Panc1 (cell line): ENCODE results near the gene TBC1D23. TPM values are rescaled to one million over a fixed set of nuclear protein-coding genes. Genes with fewer than 3 reads are reported as not detected.

Experiments
- ATAC-seq: fragments of 200-7000 bp; cut with Tn5 transposase; 2 replicates; pipeline ENCODE4 v1.9.1; 2020; ENCODE audit warnings: mild to moderate bottlenecking, moderate library complexity
- BruUV-seq: library from RNA; stranded (reverse); fragments of 400-500 nt; replicated peaks from 2 replicates; lab custom pipeline; 2021; lab: Mats Ljungman, UMichigan
- CTCF ChIA-PET: fragments of 300-600 bp; sonication (Branson Sonifier 250); formaldehyde crosslinking; loops from one replicate; lab custom pipeline; 2022; ENCODE audit warnings: antibody characterized with exemption; lab: Charles Lee
- POLR2A ChIA-PET: fragments of 300-600 bp; sonication (Branson Sonifier 250); formaldehyde crosslinking; loops from one replicate; lab custom pipeline; 2022; ENCODE audit warnings: antibody characterized with exemption; lab: Charles Lee
- DNase-seq: peaks from one replicate; pipeline ENCODE4 v3.0.0-alpha.2; 2010; ENCODE audit warnings: low read depth, low spot score
- H3K27ac ChIP-seq: 2 replicates; pipeline ENCODE4 v1.5.1; 2011; ENCODE audit warnings: mild to moderate bottlenecking, low read length, inconsistent platforms
- H3K27me3 ChIP-seq: fragments of 200-500 bp; sonication (Bioruptor generic); 2 replicates; pipeline ENCODE4 v1.6.0; 2014; ENCODE audit warnings: low read length, inconsistent platforms; ENCODE audit not compliant: control insufficient read depth, insufficient read depth
- H3K36me3 ChIP-seq: fragments of 200-500 bp; sonication (Bioruptor generic); 2 replicates; pipeline ENCODE4 v1.5.1; 2014; ENCODE audit warnings: inconsistent platforms, mild to moderate bottlenecking, low read length, moderate library complexity; ENCODE audit not compliant: control insufficient read depth, insufficient read depth
- H3K4me1 ChIP-seq: 2 replicates; pipeline ENCODE4 v1.5.1; 2011; ENCODE audit warnings: inconsistent platforms, mild to moderate bottlenecking, low read length, moderate library complexity; ENCODE audit not compliant: control insufficient read depth, insufficient read depth
- H3K4me3 ChIP-seq, 2 experiments: 2 replicates each; pipeline ENCODE4 v1.5.1; 2011 to 2012; ENCODE audit warnings: low read depth in 2 of 2, low read length in 2 of 2, mild to moderate bottlenecking in 2 of 2, inconsistent platforms in 1 of 2, moderate library complexity in 1 of 2
- H3K9me3 ChIP-seq: fragments of 200-500 bp; sonication (Bioruptor generic); 2 replicates; pipeline ENCODE4 v1.5.1; 2014; ENCODE audit warnings: low read depth, mild to moderate bottlenecking, inconsistent platforms, low read length, moderate library complexity; ENCODE audit not compliant: control insufficient read depth, insufficient read depth
- POLR2AphosphoS5 ChIP-seq: IDR thresholded peaks from 2 replicates; pipeline ENCODE4 v1.6.1; 2012; ENCODE audit warnings: mild to moderate bottlenecking, low read depth, low read length, moderate library complexity
- REST ChIP-seq, 2 experiments: IDR thresholded peaks; 2 replicates each; pipeline ENCODE4 v1.6.1; 2011 to 2012; ENCODE audit warnings: low read depth in 2 of 2, control low read depth in 1 of 2, low read length in 1 of 2, mild to moderate bottlenecking in 1 of 2, moderate library complexity in 1 of 2; ENCODE audit not compliant: insufficient read depth in 1 of 2
- SIN3A ChIP-seq: IDR thresholded peaks from 2 replicates; pipeline ENCODE4 v1.6.1; 2012; ENCODE audit warnings: low read depth, mild to moderate bottlenecking, low read length, moderate library complexity, borderline replicate concordance; ENCODE audit not compliant: insufficient read depth
- TCF7L2 ChIP-seq: IDR thresholded peaks from 2 replicates; pipeline ENCODE4 v1.6.1; 2011; ENCODE audit warnings: mild to moderate bottlenecking, low read depth, low read length, inconsistent platforms
- in situ Hi-C: cut with HindIII; loops from 2 replicates; pipeline ENCODE4 v1.10.0; 2016; ENCODE audit warnings: low sequenced_read_pairs, low pct_unique_long_range_greater_than_20kb
- intact Hi-C: fragments of 100-400 bp; cut with micrococcal nuclease; formaldehyde crosslinking; loops from one replicate; pipeline ENCODE4 v1.10.0; 2022; ENCODE audit not compliant: unreplicated experiment
- total RNA-seq: library from RNA; stranded (reverse); gene quantifications from one replicate; pipeline ENCODE4 v1.2.1, GENCODE V29; 2021; ENCODE audit not compliant: unreplicated experiment
- TF ChIP-seq, protein P1 (sequence below): fragments of 450-650 bp; IDR thresholded peaks from 2 replicates; pipeline ENCODE4 v1.5.1; 2017; ENCODE audit warnings: mild to moderate bottlenecking

The TBC1D23 gene
- total RNA-seq, 1 experiment from 2014 or later: 39.4 TPM

DNA sequence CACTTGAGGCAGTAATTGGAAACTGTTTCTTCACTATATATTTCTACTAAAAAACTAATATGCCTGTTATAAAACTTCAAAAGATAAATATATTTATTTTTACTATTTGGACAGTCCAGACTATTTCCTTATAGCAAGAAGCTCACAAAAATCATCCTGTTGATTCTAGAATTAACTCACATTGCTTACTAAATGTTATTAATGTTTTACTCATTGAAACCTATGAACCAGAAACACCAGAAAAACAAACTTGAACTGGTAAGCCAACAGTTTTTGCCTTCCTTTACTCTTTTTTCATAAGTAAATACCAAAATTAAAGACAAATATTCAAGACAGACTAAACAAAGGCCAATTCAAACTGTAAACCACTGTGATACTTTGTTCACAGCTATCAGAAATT, 113.7 kb downstream of the TBC1D23 start:
- DNase-seq (no peak), ATAC-seq (no peak)
- no peak for TF ChIP-seq REST (IDR thresholded peaks at IDR 0.05; ENCODE audit: insufficient read depth in 1 of 2, low read depth in 2 of 2, low read length in 1 of 2)
- TF ChIP-seq, protein P1, sequence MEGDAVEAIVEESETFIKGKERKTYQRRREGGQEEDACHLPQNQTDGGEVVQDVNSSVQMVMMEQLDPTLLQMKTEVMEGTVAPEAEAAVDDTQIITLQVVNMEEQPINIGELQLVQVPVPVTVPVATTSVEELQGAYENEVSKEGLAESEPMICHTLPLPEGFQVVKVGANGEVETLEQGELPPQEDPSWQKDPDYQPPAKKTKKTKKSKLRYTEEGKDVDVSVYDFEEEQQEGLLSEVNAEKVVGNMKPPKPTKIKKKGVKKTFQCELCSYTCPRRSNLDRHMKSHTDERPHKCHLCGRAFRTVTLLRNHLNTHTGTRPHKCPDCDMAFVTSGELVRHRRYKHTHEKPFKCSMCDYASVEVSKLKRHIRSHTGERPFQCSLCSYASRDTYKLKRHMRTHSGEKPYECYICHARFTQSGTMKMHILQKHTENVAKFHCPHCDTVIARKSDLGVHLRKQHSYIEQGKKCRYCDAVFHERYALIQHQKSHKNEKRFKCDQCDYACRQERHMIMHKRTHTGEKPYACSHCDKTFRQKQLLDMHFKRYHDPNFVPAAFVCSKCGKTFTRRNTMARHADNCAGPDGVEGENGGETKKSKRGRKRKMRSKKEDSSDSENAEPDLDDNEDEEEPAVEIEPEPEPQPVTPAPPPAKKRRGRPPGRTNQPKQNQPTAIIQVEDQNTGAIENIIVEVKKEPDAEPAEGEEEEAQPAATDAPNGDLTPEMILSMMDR: no peak
- TF ChIP-seq SIN3A: no peak
- TF ChIP-seq POLR2AphosphoS5: no peak
- TF ChIP-seq TCF7L2: no peak
- ChIA-PET CTCF (no interaction called here), POLR2A (no interaction called here)
- H3K27ac ChIP-seq: no peak overlapping the region
- no peaks in the 10 kb centered on the region for H3K4me1 ChIP-seq
- in situ Hi-C loops (no loop called here), intact Hi-C loops (no loop called here)
- H3K27me3 ChIP-seq: no peaks in the 10 kb centered on the region
- no TSS peak for BruUV-seq
- peaks cover 33% of the 10 kb centered on the region for H3K36me3 ChIP-seq
- no peaks in the 10 kb centered on the region for H3K9me3 ChIP-seq
- no peak overlapping the region for H3K4me3 ChIP-seq

Other genes with a start within 250 kb of the TBC1D23 start
- gene FILIP1L, start 146.5 kb upstream of the TBC1D23 start, total RNA-seq: 3.2 TPM
- gene NIT2, start 73.8 kb downstream of the TBC1D23 start, total RNA-seq: 97.2 TPM
- 55.7 TPM for gene TOMM70, start 140.1 kb downstream of the TBC1D23 start, total RNA-seq
- 1.8 TPM for gene LNP1, start 140.5 kb downstream of the TBC1D23 start, total RNA-seq
- gene TMEM45A, start 231.6 kb downstream of the TBC1D23 start, total RNA-seq: 8.6 TPM